GM19372 (cell line): ENCODE results near the gene PRDM15.

Source experiments
- ATAC-seq: cut with Tn5 transposase; IDR thresholded peaks from one replicate; pipeline ENCODE4 v1.9.1; 2021; ENCODE audit warnings: mild to moderate bottlenecking, low read depth, moderate library complexity; ENCODE audit not compliant: unreplicated experiment

PRDM15 gene

DNA sequence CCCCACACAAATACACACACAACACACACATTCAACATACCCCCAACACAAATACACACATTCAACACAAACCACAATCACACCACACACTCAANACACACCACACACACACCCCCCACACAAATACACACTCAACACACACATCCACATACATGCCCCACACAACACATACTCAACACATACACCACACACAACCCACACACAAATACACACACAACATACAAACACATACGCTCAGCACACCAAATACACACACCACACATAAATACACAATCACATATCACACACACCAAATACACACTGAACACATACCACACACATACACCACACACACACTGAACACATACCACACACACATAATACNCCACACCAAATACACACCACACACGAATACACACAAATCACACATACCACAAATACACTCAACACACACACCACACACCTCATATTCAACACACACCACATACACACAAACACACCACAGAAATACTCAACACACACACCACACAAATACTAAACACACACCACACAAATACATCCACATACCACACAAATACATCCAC, 48.9 kb downstream of the PRDM15 start:
- no peak for ATAC-seq

DNA sequence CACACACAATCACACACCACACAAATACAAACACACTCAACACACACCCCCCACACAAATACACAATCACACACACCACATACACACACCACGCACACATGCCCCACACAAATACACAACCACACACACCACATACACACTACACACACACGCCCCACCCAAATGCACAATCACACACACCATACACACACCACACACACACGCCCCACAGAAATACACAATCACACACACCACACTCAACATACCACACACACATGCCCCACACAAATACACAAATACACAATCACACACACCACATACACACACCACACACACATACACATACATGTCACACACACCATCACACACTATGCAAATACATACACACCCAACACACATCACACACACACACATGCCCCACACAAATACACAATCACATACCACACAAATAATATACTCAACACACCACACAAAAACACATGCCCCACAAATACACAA, 50.2 kb downstream of the PRDM15 start:
- no peak for ATAC-seq

DNA sequence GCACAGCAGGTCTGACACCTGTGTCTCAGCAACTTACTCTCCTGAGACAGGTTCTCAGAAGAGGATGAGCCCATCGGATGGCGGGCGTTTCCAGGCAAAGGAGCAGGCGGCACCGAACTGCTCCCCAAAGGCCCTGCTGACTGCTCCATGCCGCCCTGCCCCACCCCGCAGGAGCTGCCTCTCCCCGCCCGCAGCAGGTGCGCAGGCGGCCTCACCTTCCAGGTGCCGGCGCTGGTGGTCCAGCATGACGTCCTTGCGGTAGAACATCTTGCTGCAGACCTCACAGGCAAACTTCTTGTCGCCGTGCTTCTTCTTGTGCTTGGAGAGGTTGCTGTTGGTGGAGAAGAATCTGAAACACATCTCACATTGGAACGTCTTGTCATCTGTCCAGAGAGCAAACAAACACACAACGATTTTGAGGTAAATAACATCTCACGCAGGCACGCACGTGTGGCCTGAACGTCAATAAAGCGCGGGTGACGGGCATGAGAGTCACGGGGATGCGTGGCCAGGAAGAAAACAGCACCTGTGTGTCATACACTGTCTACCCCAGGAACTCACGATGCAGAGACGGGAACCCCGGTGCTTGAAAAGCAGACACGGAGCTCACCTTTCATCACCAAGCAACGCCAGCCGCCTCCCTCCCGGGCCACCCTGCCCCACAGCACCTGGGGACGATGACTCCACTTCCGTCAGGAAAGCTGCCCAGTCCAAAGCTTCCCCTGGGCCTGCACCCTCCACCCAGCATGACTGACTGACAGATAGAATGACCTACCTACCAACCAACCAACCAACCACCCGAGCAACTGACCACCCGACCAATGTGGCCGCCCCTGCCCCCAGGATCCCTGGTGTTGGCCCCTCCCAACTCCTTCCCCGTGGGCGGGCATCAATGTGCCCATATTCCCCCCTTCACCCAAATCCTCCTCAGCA, 50.9 kb downstream of the PRDM15 start:
- ATAC-seq = no peak

DNA sequence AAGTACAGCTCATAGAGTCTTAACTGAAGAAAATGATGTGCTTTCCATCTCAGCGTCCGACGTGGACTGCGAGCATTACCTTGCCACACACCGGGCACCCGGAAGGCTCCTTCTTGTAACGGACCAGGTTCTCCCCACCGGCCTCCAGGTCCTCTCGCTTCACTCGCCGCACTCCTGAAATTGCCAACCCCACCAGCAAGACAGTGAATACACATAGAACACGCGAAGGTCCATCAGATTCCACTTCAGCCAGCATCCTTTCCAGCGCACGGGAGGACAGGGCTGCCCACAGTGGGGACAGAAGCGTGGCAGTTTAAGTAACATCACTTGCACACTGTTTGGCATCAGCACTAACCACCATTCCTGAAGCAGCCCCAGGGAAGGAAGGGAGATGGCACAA, 53.3 kb downstream of the PRDM15 start:
- no peak for ATAC-seq

DNA sequence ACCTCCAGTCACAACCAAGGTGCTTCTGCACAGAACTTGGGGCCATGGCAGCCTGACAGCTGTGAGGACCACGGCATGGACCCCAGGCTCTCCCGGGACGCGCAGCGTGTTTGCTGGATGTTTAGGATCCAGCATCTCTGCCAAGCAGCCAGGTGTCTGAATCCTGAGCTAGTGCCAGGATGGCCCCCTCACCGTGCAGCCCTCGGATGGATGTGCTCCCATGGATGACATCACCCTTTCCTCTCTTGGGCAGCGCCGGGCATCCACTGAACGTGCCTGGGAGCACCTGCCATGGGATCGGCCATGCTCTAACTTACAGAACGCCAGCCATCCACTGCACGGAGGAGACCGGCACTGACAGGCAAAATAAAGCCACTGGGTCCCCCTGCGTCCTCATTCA, 53.9 kb downstream of the PRDM15 start:
- no peak for ATAC-seq

DNA sequence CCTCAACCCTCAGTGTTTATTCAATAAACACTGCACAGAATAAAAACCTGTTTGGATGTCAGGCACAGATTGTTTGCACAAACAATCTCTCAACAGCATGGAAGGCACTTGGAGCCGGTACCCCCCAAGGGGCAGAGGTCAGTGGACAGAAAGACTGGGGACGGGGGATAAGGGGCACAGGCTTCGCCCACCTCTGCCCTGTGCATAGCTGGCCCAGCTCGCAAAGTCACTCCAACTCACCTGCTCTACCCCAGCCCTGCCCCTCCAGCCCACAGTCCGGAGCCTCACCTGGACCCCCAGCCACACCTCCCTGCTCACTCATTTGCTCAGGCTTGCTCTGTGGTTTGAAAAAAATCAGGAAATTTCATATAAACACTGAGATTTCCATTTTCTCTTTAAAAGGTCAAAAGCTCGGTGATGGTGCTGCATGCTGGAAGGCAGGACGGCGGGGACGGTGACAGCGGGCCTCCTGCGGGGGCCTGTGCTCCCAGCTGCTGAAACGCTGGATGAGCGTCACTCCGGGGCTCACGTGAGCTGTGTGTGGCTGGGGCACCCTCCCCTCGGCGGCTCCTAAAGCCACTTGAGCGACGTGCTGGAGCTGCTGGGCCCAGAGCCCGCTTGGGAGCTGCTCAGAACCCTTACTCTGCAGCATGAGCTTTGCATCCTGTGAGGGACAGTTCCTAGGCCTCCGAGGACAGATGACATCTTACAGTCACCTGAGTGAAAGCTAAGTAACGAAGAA, 54.5 kb downstream of the PRDM15 start:
- no peak for ATAC-seq

DNA sequence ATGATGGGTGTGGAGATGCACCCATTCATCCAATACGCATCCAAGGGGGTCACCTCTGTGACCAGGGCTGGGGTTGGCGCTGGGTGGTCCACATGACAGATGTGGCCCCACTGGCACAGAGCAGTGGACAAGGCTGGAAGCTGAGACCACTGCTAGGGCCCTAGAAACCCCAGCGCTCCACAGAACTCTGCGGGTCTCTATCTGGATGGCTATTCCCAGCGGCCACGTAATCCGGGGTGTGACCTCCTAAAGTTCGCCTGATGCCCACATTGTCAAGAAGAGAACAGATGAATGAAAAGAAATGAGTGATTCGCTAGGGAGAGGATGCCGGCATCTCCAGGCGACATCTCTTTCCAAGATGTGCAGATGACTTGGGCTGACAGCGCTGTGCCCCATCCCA, 55.2 kb downstream of the PRDM15 start:
- no peak for ATAC-seq

DNA sequence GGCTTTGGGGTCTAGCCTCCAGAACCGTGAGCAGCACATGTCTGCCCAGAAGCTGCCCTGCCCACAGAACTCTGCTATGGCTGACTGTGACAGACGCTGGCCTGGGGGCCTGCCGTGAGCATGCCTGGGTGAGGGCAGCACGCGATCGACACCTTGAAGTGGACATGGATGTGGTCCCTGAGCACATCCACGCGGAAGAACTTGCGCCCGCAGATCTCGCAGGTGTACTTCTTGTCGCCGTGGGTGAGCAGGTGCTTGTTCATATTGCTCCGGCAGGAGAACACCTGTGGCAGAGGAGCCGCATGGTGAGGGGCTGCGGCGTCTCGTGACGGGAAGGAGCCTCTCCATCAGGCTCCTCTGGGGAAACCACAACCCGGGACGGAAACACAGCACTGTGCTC, 56.0 kb downstream of the PRDM15 start:
- ATAC-seq = no peak

DNA sequence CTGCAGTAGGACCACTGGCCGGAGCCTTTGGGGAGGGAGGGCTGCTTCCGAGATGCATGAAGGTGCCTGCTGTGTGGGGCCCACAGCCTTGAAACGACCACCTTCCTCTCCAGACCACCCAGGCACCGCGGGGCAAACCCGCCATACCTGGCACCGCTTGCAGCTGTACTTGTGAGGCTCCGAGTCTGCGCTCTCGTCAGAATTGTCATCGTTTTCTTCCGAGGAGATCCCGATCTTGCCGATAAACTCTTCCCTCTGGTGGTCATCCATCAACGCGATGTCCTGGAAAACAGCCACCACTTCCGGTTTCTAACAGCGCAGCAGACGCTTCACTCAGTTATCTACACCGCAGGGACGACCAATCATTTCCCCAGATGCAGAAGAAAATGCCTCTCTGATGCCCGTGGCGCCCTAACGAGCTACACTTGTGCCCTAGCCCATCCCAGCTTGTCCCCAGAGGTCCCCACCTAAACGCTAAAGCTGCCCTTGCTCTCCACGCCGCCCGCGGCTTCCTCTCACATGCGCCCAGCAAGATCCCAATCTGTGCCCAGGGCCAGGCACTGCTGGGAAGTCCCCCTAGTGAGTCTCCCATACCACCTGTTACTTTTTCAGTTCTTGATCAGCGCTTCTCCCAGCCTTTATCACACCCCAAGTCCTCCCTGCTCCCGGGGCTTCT, 57.2 kb downstream of the PRDM15 start:
- no peak for ATAC-seq

DNA sequence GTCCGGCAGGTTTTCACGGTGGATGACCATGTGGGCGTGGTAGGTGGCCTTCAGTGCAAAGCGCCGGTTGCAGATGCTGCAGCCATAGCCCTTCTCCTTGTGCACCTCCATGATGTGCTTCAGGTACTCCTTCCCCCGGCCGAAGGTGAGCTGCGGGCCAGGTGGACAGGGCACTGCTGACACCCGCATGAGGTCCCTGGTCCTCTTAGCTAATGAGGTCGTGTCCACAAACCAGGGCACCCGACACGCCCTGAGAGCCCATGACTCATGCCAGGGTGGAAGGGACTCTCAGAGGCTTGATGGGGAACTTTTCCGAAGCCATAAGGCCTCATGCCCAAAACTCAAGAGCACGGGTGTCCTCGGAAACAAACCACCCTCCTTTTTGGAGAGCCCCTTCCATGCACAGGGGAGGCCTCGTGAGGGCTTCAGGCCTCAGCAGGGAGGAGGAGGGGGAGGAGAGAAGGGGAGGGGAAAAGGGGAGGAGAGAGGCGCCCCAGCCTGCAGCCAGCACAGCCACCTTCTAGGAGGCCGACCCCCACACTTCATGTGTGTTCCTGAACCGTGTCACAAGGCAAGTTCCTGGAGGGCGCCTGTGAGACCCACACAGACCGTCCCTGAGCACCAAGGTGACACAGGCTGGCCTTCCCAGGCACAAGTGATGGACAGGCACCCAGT, 57.9 kb downstream of the PRDM15 start:
- ATAC-seq = no peak

DNA sequence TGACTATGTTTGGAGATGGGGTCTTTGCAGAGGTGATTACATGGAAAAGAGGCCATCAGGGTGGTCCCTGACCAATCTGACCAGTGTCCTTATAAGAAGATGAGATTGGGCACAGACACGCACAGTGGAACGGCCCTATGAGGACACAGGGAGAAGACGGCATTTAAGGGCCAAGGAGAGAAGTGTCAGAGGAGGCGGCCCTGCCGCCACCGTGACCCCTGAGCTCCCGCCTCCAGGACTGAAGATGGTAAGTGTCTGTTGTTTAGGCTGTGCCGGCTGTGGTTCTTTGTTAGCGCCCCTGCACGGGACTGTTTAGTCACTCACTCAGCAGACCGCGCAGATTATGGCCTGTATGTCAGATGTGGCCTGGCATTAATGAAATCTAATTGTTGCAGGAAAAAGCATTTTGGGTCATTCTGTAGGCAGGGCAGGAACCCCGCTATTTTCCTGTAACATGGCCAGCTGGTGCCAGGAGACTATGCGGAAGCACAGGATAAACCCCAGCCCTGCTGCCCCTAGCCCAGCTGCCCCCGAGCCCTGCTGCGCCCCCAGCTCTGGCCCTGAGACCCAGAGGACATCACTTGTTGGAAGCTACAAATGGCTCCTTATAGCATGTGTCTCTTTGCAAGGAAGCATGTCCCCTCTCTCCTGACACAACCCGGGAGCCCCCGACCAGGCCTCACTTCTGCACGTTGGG, 58.6 kb downstream of the PRDM15 start:
- ATAC-seq = no peak

DNA sequence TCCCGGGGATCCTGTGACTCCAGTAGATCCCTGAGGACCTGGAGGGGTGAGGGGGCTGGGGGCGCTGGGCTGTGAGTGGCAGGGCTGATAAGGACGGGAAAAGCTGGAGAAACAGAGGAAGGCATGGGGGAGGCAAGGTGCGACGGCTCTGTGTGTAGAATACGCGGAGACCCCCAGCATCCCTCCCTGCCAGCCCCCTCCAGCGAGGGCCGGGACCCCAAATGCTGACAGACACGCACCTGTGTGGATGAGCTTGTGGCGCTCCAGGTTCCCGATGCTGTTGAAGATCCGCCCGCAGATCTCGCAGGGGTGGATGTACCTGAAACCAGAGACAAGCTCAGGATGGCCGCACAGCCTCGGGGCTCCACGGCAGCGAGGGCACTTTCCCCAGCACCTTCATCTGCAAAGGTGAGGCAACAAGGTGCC, 59.3 kb downstream of the PRDM15 start:
- ATAC-seq = no peak

DNA sequence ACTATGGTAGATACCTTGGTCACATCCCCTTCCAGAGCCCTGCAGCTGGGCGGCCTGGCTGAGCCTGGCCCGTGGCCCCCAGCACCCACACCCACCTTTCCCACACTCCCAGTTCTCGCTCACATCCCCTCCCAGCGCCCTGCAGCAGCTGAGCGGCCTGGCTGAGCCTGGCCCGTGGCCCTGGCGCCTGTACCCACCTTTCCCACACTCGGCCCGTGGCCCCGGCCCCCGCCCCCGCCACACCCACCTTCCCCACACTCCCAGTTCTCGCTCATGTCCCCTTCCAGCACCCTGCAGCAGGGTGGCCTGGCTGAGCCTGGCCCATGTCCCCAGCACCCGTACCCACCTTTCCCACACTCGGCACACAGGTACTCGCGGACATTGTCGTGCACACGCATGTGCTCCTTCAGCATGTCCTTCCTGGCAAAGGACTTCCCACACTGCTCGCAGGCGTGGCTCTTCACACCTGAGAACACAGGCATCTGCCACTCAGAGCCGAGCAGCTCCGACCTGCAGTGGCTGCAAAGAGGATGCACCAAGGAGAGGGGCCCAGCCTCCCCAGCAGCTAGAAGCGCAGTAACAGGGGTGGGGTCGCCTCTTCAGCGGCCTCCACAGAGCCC, 59.8 kb downstream of the PRDM15 start:
- no peak for ATAC-seq

DNA sequence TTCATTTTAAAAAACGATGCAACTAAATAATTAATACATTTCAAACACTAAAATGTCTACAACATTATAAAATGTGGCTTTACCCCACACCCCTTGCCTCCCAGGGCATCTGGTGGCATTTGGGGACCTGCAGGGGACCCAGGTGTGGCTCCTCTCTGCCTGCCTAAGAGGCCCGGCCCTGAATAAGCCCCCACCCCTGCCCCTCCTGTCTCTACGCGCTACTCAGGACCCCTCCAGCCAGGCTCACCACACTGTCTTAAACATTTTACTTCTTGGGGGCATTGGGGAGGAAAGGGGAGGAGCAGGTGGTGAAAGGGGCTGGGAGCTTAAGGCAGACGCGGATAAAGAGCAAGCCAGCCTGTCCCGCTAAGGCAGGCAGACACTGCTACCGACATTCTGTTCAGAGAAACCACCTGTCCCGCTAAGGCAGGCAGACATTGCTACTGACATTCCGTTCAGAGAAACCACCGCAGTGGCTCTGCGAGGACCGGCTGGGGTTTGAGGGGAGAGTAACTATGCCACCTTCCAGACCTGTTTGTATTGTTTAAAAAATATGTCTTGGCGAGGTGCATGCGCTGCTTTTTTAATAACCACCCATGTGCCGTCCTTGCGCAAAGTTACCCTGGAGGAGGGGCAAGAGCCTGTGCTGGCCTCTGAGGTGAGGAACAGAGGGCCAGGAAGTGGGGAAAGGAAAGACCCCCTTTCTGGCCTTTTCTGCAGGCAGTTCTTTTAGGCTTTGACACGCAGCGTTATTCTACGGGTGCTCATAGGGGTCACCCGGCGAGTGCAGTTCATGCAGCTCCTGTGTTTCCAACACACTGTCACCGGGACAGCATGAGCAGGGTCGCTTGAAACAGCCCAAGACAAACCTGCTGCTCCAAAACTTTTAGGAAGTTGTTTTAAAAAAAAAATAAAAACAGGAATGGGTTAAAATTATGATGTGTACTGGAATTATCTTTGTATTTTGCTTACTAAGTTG, 61.0 kb downstream of the PRDM15 start:
- no peak for ATAC-seq

DNA sequence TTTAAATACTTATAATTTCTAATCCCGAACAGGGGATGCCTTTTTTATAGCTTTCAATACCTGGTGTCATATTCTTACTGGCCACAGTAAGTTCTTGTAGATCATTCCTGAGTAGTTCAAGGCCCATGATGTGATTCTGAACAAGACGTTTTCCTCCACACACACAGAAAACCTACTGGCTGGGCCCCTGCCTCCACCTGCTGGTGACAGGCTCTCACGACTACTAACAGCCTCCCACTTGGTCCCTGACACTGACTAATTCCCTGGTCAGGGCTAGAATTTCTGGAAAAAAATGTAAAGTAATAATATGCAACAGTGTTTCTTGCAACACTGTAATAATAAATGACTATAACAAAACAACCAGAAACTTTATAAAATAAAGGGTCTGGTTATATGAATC, 61.9 kb downstream of the PRDM15 start:
- no peak for ATAC-seq

DNA sequence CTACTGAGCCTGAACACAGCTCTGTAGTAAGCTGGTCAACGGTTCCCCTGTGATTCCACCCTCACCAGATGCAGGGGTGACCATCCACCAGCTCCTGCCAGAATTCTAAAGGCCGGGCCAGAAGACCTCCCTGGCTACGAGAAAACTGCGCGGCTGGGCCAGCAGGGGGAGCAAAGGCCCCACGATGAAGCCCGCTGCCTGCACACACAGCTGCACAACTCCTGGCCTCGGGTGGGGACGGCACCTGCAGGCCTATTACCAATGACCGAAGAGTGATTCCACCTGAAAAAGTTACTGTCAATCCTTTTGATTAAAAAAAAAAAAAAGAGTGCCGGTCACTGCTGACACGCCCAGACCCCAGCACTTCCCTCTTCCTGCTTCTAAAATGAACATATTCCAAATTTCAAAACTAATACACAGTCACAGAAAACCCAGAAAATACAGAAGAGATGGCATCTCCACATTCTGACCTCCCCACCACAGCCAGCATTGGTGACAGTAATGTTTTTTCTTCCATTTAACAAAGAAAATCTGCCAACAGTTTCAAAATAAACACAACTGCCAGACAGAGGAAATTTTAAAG, 62.5 kb downstream of the PRDM15 start:
- no peak for ATAC-seq

DNA sequence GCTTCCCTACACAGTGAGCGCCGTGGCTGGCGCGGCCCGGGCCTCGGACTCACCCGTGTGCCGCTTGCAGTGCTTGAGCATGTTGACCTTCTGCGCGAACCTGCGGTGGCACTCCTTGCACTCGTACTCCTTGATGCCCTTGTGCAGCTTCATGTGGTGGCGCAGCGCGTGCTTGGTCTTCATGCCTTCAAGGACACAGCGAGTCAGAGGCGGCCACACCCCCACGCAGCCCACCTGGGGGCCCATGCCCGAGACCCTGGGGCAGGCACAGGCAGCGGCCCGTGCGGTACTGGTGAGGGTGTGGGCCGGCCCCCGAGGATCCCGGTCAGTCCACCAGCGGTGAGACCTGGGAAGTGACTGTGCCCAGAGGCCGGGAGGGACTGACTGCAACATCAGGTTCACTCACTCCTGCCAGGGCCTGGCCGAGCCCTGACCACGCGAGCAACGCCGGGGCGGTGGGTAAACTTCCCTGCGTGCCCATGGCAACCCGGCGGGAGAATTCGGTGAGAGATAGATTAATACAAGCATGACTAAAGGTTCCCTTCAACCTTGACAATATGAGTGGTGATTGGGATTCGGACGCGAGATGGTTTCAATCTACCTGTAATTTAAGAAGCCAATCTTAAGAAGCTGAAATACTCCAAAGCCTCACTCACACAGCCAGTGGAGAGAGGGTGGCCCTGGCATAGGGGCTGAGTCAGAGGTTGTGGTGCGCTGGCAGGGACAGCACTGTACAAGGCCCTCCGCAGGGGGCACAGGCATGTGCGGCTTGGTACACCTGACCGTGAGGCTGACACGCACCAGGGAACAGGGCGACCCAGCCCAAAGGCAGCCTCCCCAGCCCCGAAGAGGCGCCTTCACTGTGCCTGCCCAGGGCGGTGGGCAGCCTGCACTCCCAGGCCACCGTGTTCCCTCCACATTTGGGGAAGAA, 63.2 kb downstream of the PRDM15 start:
- ATAC-seq = no peak
